Esophagus squamous epithelium (tissue), 5 donors: Measurements from ENCODE around the gene EML1. TPM values are rescaled to one million over a fixed set of nuclear protein-coding genes. Genes with fewer than 3 reads are reported as not detected.

ENCODE experiments used
- DNase-seq: peaks from one replicate; lab custom pipeline; 2025; lab: John Stamatoyannopoulos, UW
- H3K27ac ChIP-seq, 4 donors: fragments of 200-600 bp; sonication (generic); one replicate each; pipeline ENCODE4 v1.5.1; 2016 to 2019; ENCODE audit warnings: mild to moderate bottlenecking in 1 of 4
- H3K27me3 ChIP-seq, 4 donors: fragments of 200-600 bp; sonication (generic); 1 replicate in 3 of 4; 2 replicates in 1 of 4; pipeline versions ENCODE4 v1.5.1 to v1.6.0; 2017 to 2021; ENCODE audit warnings: antibody characterized with exemption in 1 of 4
- H3K36me3 ChIP-seq, 3 donors: fragments of 200-600 bp; sonication (generic); one replicate each; pipeline ENCODE4 v1.5.1; 2016 to 2019
- H3K4me1 ChIP-seq, 3 donors: fragments of 200-600 bp; sonication (generic); one replicate each; pipeline ENCODE4 v1.5.1; 2017 to 2019
- H3K4me3 ChIP-seq, 4 donors: fragments of 200-600 bp; sonication (generic); 1 replicate in 3 of 4; 2 replicates in 1 of 4; pipeline ENCODE4 v1.5.1; 2016 to 2019; ENCODE audit warnings: mild to moderate bottlenecking in 2 of 4, moderate library complexity in 1 of 4
- H3K9me3 ChIP-seq, 3 donors: fragments of 200-600 bp; sonication (generic); one replicate each; pipeline ENCODE4 v1.5.1; 2016 to 2019
- POLR2A ChIP-seq, 4 donors: fragments of 450-650 bp; IDR thresholded peaks; one replicate each; pipeline ENCODE4 v1.6.1; 2017; ENCODE audit warnings: antibody characterized with exemption in 4 of 4, mild to moderate bottlenecking in 4 of 4, moderate library complexity in 3 of 4
- WGBS, 2 donors: methylation state at CpG; one replicate each; pipeline ENCODE4 v1.1.5; 2018; 5-methylcytosine and 5-hydroxymethylcytosine counted together
- intact Hi-C: fragments of 100-400 bp; cut with DNase I; formaldehyde crosslinking; loops from one replicate; pipeline ENCODE4 v1.15.0; 2022
- total RNA-seq, 4 donors: library from RNA; depleted of rRNA; stranded (reverse); fragments of >200 nt; gene quantifications; one replicate each; pipeline ENCODE4 v1.1.0, GENCODE V29; 2016
- TF ChIP-seq, protein P1 (sequence below), 6 experiments: fragments of 450-650 bp in 4 of 6; fragments of 200-600 bp in 2 of 6; sonication (generic) in 2 of 6; IDR thresholded peaks; one replicate each; pipeline ENCODE4 v1.5.1; 2016 to 2019; ENCODE audit warnings: antibody characterized with exemption in 6 of 6, mild to moderate bottlenecking in 4 of 6, moderate library complexity in 4 of 6
- donor health status: DM: yes; HTN: yes; CAD: no.

EML1 gene
- total RNA-seq, 4 donors from 2014 or later: 3.0 to 22.9 (median 9.4) TPM

DNA sequence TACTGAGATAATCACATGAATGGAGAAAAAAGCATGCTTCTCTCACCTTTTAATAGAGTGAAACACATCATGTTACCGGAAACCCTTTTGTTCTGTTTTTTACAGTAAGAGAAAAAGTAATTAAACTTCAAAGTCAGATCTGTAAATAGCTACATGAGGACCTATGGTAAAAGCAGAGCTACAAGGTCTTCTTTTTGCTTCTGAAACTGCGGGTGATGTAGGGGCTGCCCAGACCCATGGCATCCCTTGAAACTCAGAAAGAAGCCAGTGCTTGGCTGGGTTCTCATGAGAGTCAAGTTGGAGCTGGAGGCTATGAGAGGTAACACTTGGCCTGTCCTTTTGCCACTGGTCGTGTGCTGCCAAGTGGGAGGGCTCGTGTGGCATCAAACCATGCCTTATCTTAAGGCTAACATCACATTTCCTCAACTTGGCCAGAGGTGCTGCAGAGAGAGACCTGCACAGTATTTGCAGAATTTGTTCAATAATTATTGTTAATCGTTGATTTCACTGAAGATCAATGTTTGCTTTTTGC lies 47.6 kb downstream of the EML1 start:
- 48 to 88% methylated on average over 4 to 5 of the region's 5 CpGs for WGBS, 2 donors
- intact Hi-C loops: no loop called here
- H3K4me3 ChIP-seq: no peak overlapping the region
- no peak overlapping the region for H3K27ac ChIP-seq
- TF ChIP-seq POLR2A (IDR thresholded peaks at IDR 0.05): no peak
- TF ChIP-seq, protein P1, sequence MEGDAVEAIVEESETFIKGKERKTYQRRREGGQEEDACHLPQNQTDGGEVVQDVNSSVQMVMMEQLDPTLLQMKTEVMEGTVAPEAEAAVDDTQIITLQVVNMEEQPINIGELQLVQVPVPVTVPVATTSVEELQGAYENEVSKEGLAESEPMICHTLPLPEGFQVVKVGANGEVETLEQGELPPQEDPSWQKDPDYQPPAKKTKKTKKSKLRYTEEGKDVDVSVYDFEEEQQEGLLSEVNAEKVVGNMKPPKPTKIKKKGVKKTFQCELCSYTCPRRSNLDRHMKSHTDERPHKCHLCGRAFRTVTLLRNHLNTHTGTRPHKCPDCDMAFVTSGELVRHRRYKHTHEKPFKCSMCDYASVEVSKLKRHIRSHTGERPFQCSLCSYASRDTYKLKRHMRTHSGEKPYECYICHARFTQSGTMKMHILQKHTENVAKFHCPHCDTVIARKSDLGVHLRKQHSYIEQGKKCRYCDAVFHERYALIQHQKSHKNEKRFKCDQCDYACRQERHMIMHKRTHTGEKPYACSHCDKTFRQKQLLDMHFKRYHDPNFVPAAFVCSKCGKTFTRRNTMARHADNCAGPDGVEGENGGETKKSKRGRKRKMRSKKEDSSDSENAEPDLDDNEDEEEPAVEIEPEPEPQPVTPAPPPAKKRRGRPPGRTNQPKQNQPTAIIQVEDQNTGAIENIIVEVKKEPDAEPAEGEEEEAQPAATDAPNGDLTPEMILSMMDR (IDR thresholded peaks at IDR 0.05): no peak
- H3K4me1 ChIP-seq: peaks cover 0 to 9% (median 0%) of the 10 kb centered on the region in 3 donors
- no peaks in the 10 kb centered on the region for H3K36me3 ChIP-seq
- no peaks in the 10 kb centered on the region for H3K9me3 ChIP-seq
- DNase-seq: no peak
- peaks cover 0 to 11% (median 0%) of the 10 kb centered on the region in 4 donors for H3K27me3 ChIP-seq

DNA sequence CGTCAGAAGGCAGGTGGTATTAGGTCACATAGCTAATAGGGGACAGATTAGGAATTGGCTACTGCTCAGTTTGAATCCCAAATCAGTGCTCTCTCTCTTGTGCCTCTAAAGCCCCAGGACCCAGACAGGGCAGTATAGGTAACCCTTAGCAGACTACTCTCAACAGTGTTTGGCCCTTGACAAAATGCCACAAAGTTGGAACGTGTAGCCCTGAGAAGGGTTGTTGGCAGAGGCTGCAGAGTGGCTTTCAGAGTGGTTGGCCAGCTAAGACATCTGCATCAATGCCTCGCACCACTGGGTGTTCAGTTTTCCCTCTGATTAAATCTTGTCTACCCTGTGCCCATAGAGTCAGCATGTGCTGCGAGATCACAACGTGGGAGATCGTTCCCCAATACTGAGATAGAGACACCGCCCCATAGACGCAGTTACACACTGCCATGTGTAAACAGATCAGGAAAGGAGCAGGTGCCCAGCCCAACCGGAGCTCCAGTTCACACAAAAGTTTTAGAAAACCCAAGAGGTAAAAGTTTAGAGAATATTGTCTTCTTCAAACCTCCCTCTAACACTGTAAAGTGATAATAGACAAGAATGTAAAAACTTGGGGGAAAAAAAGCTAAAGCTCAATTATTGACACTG lies 48.3 kb downstream of the EML1 start:
- intact Hi-C loops: no loop called here
- H3K4me3 ChIP-seq: no peak overlapping the region
- peaks cover 0 to 9% (median 0%) of the 10 kb centered on the region in 3 donors for H3K4me1 ChIP-seq
- WGBS, 2 donors: 59% methylated on average over 6 to 7 of the region's 9 CpGs
- peaks cover 0 to 4% (median 0%) of the 10 kb centered on the region in 3 donors for H3K9me3 ChIP-seq
- no peaks in the 10 kb centered on the region for H3K36me3 ChIP-seq
- TF ChIP-seq, protein P1 (IDR thresholded peaks at IDR 0.05): no peak
- no peak for TF ChIP-seq POLR2A (IDR thresholded peaks at IDR 0.05)
- peaks cover 0 to 11% (median 0%) of the 10 kb centered on the region in 4 donors for H3K27me3 ChIP-seq
- DNase-seq: no peak
- H3K27ac ChIP-seq: no peak overlapping the region

DNA sequence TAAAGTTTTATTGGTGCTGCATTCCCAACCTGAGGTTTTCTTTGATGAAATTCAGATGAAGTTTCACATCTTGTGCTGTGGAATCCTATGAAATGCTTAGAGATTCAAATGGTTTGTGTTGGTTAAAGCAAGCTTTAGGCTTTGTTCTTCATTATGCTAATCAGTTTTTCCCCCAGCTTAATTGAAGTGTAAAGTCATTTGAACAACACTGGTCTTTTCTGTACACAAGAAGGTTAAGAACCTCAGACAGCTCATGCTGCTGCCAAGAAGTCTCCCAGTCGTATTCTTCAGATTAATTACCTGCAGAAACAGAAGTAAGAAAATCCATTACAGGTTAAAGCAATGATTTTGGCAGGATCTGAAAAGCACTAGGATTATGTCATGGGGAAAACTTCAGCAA lies 48.9 kb downstream of the EML1 start:
- no peak for TF ChIP-seq POLR2A (IDR thresholded peaks at IDR 0.05)
- TF ChIP-seq, protein P1 (IDR thresholded peaks at IDR 0.05): no peak
- Histone ChIP-seq H3K27ac (no peak overlapping the region), H3K4me3 (no peak overlapping the region), H3K27me3 (peaks cover 0 to 8% (median 0%) of the 10 kb centered on the region in 4 donors), H3K4me1 (peaks cover 0 to 9% (median 0%) of the 10 kb centered on the region in 3 donors), H3K9me3 (peaks cover 0 to 10% (median 0%) of the 10 kb centered on the region in 3 donors), H3K36me3 (no peaks in the 10 kb centered on the region)
- no peak for DNase-seq
- intact Hi-C loops: no loop called here
- 18 to 38% methylated on average over 1 of the region's 1 CpG for WGBS, 2 donors

DNA sequence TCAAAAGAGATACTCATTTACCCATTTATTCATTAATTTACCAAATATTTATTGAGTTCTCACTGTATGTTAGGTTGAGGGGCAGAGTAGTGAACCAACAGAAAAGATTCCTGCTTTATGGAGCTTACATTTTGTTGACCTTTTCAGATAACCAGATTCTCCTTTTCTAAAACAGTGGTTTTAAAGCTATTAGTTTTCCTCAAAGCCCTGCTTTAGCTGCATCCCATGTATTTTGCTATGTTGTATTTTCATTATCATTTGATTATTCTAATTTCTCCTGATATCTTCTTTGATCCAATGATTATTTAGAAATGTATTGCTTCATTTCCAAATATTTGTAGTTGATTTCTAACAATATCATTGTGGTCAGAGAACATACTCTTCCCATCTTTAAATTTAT lies 53.6 kb downstream of the EML1 start:
- Histone ChIP-seq H3K27me3 (no peaks in the 10 kb centered on the region), H3K36me3 (no peaks in the 10 kb centered on the region), H3K4me3 (no peak overlapping the region), H3K4me1 (no peaks in the 10 kb centered on the region), H3K27ac (no peak overlapping the region), H3K9me3 (peaks cover 0 to 13% (median 0%) of the 10 kb centered on the region in 3 donors)
- intact Hi-C loops: no loop called here
- no peak for DNase-seq
- TF ChIP-seq, protein P1 (IDR thresholded peaks at IDR 0.05): no peak
- TF ChIP-seq POLR2A (IDR thresholded peaks at IDR 0.05): no peak

DNA sequence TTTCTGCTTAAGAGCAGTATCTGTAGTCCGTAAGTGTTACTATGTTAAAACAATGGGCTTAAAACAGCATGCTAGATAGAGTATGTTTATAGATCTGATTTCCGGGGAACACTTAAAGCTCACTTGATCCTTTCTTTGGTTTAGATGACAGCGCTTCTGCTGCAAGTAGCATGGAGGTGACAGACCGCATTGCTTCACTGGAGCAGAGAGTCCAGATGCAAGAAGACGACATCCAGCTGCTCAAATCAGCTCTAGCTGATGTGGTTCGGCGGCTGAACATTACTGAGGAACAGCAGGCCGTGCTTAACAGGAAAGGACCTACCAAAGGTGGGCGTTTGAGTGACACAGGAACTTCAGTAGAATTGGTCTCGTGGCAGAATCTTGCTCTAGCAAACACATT lies 57.5 kb downstream of the EML1 start:
- TF ChIP-seq, protein P1 (IDR thresholded peaks at IDR 0.05): no peak
- no peak for TF ChIP-seq POLR2A (IDR thresholded peaks at IDR 0.05)
- WGBS, 2 donors: 63 to 85% methylated on average over 10 of the region's 10 CpGs
- no peak overlapping the region for H3K27ac ChIP-seq
- intact Hi-C loops: no loop called here
- DNase-seq: no peak
- H3K4me3 ChIP-seq: no peak overlapping the region
- no peaks in the 10 kb centered on the region for H3K36me3 ChIP-seq
- H3K27me3 ChIP-seq: no peaks in the 10 kb centered on the region
- peaks cover 0 to 5% (median 4%) of the 10 kb centered on the region in 3 donors for H3K4me1 ChIP-seq
- H3K9me3 ChIP-seq: peaks cover 0 to 13% (median 0%) of the 10 kb centered on the region in 3 donors
